HS-27A (cell line): ENCODE results near the gene RLF.

Experiments used
- DNase-seq: peaks from one replicate; pipeline ENCODE4 v3.0.0-alpha.2; 2012; ENCODE audit warnings: low read depth, missing footprints

The RLF gene

GRCh38 chr1:40161125-40161887 lies at the start of gene RLF:
RLF (plus strand) TSS chr1:40161387; CDS start chr1:40161400, 13 bp downstream.
- peak; percentile 76 for DNase-seq

GRCh38 chr1:40114400-40114799 lies 46.8 kb upstream of the RLF start:
- DNase-seq: no peak

- no peak for DNase-seq
Observed at GRCh38 chr1:40120128-40120527, 41.1 kb upstream of the RLF start.

DNA sequence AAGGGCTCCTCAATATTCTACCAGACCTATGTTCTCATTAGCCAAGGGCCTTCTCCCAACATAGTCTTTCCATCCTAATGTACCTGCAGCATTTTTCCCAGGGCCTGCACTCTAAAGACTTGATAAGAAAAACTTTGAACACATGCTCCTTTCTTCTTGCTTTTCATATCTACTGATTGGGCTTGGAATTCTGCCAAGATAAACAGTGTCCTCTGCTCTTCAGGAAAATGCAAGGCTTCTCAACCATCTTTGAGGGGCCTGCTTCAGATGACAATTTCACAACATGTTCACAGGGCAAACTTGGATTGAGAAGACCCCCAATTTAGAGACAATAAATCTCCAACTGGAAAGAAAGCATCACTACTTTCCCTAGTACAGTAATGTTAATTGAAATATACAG lies 38.3 kb upstream of the RLF start:
- DNase-seq: no peak

- no peak for DNase-seq
Observed at GRCh38 chr1:40130892-40131291, 30.3 kb upstream of the RLF start.

DNA sequence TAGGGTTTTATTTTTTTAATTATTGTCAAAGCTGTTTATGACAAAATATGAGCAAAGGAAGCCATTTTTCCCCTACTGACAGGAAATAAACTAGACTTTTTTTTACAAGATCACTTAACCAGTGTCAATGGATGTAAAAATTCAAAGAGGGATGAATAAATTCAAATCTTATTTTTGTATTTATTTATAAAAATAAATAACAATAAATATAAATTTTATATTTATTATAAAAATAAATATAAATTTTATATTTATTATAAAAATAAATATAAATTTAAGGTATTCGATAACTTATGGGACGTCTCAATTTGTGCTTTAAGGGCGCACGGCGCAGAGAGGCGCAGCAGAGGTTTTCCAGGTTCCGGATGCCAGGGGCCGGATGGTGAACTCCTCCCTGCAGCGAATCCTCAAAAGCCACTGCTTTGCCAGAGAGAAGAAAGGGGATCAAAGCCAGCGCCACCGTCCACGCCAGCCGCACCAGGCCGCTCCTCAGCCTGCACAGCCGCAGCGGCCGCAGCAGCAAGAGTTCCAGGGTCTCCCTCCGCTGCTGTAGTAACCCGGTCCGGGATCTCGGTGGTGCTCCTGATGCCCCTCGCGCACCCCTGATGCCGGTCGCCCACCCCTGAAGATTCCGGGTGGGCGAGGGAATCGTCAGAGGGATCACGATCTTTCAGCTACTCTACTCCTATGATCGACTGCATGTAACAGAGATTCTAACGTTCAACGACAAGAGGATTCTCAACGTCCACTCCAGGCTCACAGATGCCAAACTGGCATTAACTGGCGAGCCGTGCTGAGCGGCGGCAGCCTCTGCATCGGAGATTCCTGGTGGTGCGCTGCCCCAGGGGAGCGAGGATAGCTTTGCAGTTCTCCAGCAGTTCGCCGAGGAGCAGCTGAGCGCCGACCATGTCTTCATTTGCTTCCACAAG lies 28.5 kb upstream of the RLF start:
- DNase-seq: no peak

DNA sequence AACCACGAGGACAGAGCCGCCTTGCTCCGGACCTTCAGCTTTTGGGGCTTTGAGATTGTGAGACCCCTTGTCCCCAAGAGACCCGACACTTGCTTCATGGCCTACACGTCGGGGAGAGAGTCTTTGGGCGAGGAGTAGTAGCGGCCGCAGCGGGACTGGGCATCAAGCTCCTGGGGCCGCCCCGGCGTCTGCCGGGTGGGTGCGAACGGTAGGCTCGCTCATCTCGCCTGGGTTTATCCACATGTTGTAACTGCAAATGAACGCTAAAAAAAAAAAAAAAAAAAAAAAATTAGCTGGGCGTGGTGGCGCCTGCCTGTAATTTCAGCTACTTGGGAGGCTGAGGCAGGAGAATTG lies 27.9 kb upstream of the RLF start:
- DNase-seq: no peak

DNA sequence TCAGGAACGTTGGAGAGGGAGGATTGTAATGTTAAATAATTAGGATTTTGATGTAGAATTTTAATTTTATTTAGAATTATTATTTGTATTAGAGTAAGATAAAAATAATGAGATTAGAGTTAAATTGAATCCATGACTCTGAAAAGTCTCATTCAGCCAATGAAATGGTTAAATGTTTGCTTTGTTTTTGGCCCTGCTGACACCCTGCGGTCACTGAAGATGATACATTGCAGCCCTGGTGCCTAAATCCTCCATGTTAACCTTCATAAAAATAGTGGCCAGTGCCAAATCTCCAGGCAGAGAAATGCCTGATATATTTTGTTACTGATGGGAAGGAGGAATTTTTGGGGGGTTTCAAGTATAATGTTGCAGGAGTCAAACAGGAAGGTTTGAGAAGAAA lies 27.3 kb upstream of the RLF start:
- no peak for DNase-seq

- peak; percentile 24 for DNase-seq
Observed at GRCh38 chr1:40140211-40140973, 20.8 kb upstream of the RLF start.

- no peak for DNase-seq
Observed at GRCh38 chr1:40141878-40142535, 19.2 kb upstream of the RLF start.

DNA sequence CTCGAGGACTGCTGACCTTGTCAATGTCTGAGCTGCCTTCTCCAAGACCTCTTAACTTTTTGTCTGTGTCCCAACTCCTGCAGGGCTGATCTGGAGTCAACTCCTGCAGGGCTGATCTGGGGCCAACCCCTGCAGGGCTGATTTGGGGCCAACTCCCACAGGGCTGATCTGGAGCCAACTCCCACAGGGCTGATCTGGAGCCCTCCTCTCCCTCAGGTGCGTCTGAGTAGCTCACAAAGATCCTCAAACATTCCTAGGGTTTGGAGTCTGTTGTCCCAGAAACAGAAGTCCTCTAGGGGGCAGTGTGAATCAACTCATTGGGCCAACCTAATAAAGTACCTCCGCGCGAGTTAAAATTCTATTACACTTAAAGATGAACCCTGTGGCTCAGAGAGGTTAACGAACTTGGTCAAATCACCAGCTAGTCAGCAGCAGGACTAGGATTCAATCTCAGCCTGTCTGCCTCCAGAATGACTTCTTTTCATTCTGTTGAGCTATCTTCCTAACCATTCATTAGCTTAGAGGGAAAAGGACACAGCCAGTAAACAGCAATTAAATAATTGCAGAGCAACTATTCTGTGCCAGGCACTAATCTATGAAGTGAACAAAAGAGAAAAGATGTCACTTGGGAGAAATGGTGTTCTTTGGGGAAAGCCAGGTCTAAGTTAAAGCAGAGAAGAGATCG lies 17.2 kb upstream of the RLF start:
- DNase-seq: no peak

DNA sequence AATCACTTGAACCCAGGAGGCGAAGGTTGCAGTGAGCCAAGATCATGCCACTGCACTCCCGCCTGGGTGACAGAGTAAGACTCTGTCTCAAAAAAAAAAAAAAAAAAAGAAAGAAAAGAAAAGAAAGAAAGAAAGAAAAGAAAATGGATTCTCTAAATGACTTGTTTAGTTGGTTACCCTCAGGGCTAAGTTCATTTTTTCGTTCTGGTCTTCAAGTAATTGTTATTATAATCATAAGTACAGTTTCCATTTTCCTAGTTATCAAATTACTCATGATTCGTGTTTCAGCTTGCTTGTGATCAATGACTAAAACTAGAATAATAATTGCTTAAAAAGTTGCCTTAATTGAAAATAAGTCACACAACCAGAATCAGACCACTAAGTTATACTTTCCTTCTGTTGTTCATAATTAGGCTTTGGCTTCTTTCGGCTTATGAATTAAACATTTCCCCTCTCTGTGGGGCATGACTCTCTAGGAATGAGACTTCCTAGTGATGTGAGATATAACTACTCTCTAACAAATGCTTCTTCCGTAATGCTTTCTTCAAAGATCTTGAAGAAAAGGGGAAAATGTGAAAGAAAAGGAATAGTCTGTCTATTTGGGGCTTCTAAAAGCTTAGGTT lies 9.6 kb upstream of the RLF start:
- no peak for DNase-seq

DNA sequence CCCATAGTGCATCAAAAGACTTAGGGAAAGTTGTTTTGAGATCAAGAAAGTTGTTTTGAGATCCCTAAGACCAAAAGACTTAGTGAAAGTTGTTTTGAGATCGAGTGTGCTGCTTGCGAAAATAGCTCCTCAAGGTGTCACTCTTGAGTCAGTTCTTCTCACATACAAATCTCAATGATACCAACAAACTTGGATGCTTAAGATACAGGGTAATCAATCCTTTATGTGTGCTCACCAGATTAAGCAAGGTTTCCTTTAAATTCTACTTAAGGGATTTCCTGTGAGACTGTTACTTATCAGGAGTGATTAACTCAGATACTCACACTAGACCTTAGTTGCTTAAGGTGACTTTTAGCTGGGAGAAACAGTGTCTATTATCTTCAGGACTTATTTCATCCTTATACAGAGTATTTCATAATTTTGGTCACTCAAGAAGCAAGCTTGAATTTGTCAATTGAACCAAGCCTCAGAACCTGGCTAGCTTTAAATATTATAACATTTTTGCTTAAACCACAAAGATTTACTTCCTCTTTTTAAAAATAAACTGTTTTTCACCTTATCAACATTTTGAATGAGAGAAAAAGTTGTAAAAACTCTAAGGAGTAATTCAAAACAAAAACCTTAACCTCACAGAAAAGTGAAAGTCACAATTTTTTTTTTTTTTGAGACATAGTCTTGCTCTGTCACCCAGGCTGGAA lies 8.0 kb upstream of the RLF start:
- DNase-seq: peak; percentile 48

GRCh38 chr1:40155135-40155534 lies 6.1 kb upstream of the RLF start:
- DNase-seq: no peak

DNA sequence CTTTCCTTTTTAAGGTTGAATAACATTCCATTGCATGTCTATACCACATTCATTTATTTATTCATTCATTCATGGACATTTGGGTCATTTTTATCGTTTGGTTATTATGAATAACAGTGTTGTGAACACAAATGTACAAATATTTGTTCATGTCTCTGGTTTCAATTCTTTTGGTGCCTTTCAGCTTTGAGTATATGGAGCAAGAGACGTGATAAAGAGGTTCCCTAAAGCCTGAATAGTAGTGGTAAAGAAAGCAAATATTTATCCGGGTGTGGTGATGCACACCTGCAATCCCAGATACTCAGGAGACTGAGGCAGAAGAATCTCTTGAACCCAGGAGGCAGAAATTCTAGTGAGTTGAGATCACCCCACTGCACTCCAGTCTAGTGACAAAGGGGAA lies 5.3 kb upstream of the RLF start:
- DNase-seq: no peak

DNA sequence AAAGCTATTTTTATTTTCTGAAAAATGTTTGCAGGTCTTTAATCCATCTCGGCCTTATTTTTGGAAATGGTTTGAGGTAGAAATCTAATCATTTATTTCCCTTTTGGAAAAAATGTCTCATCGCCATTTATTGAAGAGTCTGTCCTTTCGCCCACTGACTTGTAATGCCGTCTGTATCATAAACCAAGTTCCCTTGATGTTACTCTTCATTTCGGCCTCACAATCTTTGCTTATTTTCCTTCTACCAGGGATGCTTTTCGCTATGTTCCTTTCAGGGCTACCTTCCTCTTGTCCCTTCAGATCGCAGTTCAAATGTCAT lies 422 bp upstream of the RLF start:
- no peak for DNase-seq

DNA sequence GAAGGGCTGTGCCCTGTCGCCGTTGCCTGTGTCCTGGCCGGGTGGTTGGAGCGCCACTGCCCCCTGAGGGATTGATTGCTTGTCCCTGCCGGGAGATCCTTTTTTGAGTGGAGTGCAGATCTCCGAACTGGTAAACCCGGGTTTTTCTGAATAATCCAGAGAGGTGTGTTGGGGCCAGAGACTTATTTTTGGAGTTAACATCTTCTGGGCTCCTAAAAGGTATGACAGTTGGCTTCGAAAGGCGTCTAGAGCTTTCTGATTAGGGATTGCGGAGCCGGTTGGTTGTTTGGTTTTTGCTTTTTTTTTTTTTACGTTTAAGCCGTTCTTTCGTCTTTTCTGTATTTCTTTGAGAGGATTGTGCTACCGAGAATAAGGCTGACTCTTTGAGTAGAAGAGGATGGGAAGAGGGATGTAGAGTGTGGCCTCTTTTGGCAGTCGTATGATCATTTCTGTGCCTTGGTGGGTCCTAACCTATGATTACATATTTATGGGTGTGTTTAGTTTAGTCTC lies 756 bp downstream of the RLF start:
- DNase-seq: no peak

DNA sequence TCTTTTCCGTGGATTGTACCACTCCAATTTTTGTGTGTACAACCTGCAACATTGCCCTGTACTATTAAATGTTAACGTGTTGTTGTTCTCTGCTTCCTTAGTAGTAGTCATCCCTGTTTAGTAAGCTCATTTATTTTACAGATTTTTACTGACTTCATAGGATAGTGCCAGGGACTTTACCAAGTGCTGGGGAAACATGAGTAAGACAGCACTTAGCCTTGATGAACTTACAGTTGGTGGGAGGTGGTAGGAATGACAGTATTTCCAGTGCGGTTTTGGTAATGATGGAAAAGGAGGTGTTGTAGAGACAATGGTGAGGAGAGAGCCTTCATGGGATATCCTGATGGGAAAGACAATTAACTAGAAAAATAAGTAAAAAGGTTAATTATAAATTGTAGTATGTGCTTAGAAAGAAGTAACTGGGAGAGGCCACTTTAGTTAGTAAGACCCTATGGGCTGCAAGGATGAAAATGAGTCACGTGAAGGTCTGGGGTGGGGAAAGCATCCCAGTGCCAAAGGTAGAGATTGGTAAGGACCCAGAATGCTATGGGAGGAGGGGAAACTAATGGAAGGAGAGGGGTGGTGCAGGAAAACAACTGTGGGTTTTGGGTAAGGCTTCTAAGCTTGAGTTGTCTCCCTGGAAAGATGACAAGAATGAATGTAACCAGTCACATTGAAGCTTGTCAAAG lies 1.7 kb downstream of the RLF start:
- no peak for DNase-seq

GRCh38 chr1:40167317-40167716 lies 6.1 kb downstream of the RLF start:
- no peak for DNase-seq

DNA sequence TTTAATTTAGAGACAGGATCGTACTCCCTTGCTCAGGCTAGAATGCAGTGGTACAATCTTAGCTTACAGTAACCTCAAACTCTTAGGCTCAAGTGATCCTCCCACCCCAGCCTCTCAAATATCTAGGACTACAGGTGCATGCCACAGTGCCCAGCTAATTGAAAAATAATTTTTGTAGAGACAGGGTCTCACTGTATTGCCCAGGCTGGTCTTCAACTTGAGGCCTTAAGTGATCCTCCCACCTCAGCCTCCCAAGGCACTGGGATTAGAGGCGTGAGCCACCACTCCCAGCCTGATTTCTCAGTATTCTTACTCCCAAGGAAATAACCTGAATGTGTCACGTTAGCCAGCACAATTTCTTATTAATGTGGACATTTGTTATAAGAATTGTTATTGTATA lies 9.8 kb downstream of the RLF start:
- DNase-seq: no peak
